Measurements from ENCODE around the gene RAB41. TPM values are rescaled to one million over a fixed set of nuclear protein-coding genes. Genes with fewer than 3 reads are reported as not detected.
A peak's percentile ranks its signal among the peaks of the same experiment; 100 is the strongest.

RAB41 gene
- total and polyA plus RNA-seq, 5 donors from 2014 or later = 0.37 TPM; not detected in 4

DNA sequence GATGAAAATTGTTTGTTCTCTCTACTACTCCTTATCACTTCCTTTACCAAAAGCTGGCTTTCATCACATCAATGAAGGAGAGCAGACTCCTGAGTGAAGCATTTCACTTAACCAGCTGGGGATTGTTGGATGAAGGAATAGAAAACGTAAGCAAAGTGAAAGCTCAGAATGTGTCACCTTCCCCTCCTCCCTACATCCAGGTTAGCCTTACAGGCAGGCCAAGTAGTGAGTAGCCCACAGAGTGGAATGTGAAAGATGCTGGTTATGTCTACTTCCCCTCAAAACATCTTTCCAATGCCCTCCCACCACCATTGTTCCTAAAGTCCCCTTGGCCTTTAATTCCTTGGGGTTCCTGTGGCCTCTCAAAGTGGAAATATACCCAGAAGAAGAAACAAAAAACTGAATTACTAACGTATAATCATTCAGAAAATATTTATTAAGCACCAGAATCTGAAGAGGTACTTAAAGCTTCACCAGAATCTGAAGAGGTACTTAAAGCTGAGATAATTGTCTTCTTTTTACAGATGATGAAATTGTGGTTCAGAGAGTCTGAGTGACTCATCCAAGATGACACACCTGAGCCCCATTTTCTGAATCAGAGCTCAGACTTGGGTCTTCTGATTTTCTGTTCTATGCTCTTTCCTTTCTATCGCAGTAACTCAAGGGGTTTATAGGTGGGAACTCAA lies 28.5 kb upstream of the RAB41 start:
- no peak for ATAC-seq (ENCODE audit: low read depth in 2 of 2)
- Histone ChIP-seq H3K9me3 (ENCODE audit: control insufficient read depth in 2 of 2, low read length in 2 of 2) (no peaks in the 10 kb centered on the region), H3K27me3 (ENCODE audit: control insufficient read depth, insufficient read depth, low read length) (no peaks in the 10 kb centered on the region), H3K27ac (ENCODE audit: insufficient read depth, low read length, poor library complexity, severe bottlenecking) (no peak overlapping the region), H3K36me3 (ENCODE audit: control insufficient read depth, insufficient read depth, low read length) (no peaks in the 10 kb centered on the region), H3K4me3 (ENCODE audit: low read depth, low read length) (no peak overlapping the region), H3K4me1 (ENCODE audit: control insufficient read depth, insufficient read depth, low read length, poor library complexity, severe bottlenecking) (no peaks in the 10 kb centered on the region)
- no peak for DNase-seq
- H3K27me3 Mint-ChIP-seq = no peaks in the 10 kb centered on the region
- no peaks in the 10 kb centered on the region for H3K36me3 Mint-ChIP-seq
- no peak overlapping the region for H3K4me3 Mint-ChIP-seq
- H3K4me1 Mint-ChIP-seq = no peaks in the 10 kb centered on the region
- no peak overlapping the region for H3K27ac Mint-ChIP-seq
- H3K9me3 Mint-ChIP-seq = peaks cover 0 to 2% (median 0%) of the 10 kb centered on the region in 7 donors

DNA sequence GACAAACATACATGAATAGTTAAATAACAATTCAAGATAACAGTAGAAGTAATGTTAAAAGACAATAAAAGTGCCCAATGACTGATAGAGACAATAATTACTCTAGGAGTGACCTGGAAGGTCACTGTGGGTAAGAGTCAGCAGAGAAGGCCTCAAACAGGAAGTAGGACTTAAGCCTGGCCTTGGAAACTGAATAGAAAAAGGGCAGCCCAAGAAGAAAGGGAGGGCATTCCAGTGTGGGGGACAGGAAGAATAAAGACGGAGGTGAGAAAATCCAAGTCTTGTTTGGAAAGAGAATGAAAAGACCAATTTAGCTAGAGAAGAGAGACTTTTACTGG lies 27.9 kb upstream of the RAB41 start:
- H3K36me3 ChIP-seq (ENCODE audit: control insufficient read depth, insufficient read depth, low read length) = no peaks in the 10 kb centered on the region
- H3K9me3 ChIP-seq (ENCODE audit: control insufficient read depth in 2 of 2, low read length in 2 of 2) = no peaks in the 10 kb centered on the region
- H3K4me1 Mint-ChIP-seq = no peaks in the 10 kb centered on the region
- H3K36me3 Mint-ChIP-seq = no peaks in the 10 kb centered on the region
- DNase-seq (no peak), ATAC-seq (ENCODE audit: low read depth in 2 of 2) (no peak)
- H3K4me1 ChIP-seq (ENCODE audit: control insufficient read depth, insufficient read depth, low read length, poor library complexity, severe bottlenecking) = no peaks in the 10 kb centered on the region
- H3K27ac Mint-ChIP-seq = no peak overlapping the region
- H3K9me3 Mint-ChIP-seq = peaks cover 0 to 2% (median 0%) of the 10 kb centered on the region in 7 donors
- H3K27me3 Mint-ChIP-seq = no peaks in the 10 kb centered on the region
- H3K27me3 ChIP-seq (ENCODE audit: control insufficient read depth, insufficient read depth, low read length) = no peaks in the 10 kb centered on the region
- H3K27ac ChIP-seq (ENCODE audit: insufficient read depth, low read length, poor library complexity, severe bottlenecking) = no peak overlapping the region
- no peak overlapping the region for H3K4me3 ChIP-seq (ENCODE audit: low read depth, low read length)
- no peak overlapping the region for H3K4me3 Mint-ChIP-seq

GRCh38 chrX:70254909-70255308 lies 27.1 kb upstream of the RAB41 start:
- Histone ChIP-seq H3K36me3 (ENCODE audit: control insufficient read depth, insufficient read depth, low read length) (no peaks in the 10 kb centered on the region), H3K27me3 (ENCODE audit: control insufficient read depth, insufficient read depth, low read length) (no peaks in the 10 kb centered on the region), H3K9me3 (ENCODE audit: control insufficient read depth in 2 of 2, low read length in 2 of 2) (no peaks in the 10 kb centered on the region), H3K4me3 (ENCODE audit: low read depth, low read length) (no peak overlapping the region), H3K27ac (ENCODE audit: insufficient read depth, low read length, poor library complexity, severe bottlenecking) (no peak overlapping the region), H3K4me1 (ENCODE audit: control insufficient read depth, insufficient read depth, low read length, poor library complexity, severe bottlenecking) (no peaks in the 10 kb centered on the region)
- Mint-ChIP-seq H3K36me3 (no peaks in the 10 kb centered on the region), H3K27ac (no peak overlapping the region), H3K9me3 (peaks cover 0 to 1% (median 0%) of the 10 kb centered on the region in 7 donors), H3K27me3 (no peaks in the 10 kb centered on the region), H3K4me1 (no peaks in the 10 kb centered on the region), H3K4me3 (no peak overlapping the region)
- ATAC-seq (ENCODE audit: low read depth in 2 of 2) = no peak
- no peak for DNase-seq

DNA sequence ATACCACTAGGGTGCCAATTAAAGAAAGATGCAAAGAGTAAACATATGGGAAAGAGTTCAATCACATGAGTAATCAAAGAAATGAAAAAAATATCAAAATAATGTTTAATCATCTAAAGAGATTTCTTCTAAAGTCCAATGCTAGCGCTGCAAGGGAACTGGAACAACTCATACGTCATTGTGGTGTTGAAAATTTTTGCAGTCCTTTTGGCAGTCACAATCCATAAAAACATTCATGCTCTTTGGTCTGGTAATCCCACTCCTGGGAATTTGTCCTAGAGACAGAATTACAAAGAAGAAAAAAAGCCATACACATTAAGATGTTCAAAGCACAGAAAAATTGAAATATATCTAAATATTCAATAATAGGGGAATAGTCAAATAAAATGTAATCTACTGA lies 26.5 kb upstream of the RAB41 start:
- Mint-ChIP-seq H3K27ac (no peak overlapping the region), H3K27me3 (no peaks in the 10 kb centered on the region), H3K9me3 (peaks cover 0 to 1% (median 0%) of the 10 kb centered on the region in 7 donors), H3K4me3 (no peak overlapping the region), H3K36me3 (no peaks in the 10 kb centered on the region), H3K4me1 (no peaks in the 10 kb centered on the region)
- no peak for DNase-seq
- no peaks in the 10 kb centered on the region for H3K27me3 ChIP-seq (ENCODE audit: control insufficient read depth, insufficient read depth, low read length)
- no peak for ATAC-seq (ENCODE audit: low read depth in 2 of 2)
- H3K4me1 ChIP-seq (ENCODE audit: control insufficient read depth, insufficient read depth, low read length, poor library complexity, severe bottlenecking) = no peaks in the 10 kb centered on the region
- no peaks in the 10 kb centered on the region for H3K9me3 ChIP-seq (ENCODE audit: control insufficient read depth in 2 of 2, low read length in 2 of 2)
- H3K36me3 ChIP-seq (ENCODE audit: control insufficient read depth, insufficient read depth, low read length) = no peaks in the 10 kb centered on the region
- H3K27ac ChIP-seq (ENCODE audit: insufficient read depth, low read length, poor library complexity, severe bottlenecking) = no peak overlapping the region
- H3K4me3 ChIP-seq (ENCODE audit: low read depth, low read length) = no peak overlapping the region

GRCh38 chrX:70257423-70258288 lies 24.3 kb upstream of the RAB41 start:
- no peak overlapping the region for H3K4me3 Mint-ChIP-seq
- no peak overlapping the region for H3K27ac Mint-ChIP-seq
- H3K27me3 Mint-ChIP-seq = no peaks in the 10 kb centered on the region

GRCh38 chrX:70260104-70260503 lies 21.9 kb upstream of the RAB41 start, which contains the start of gene P2RY4:
P2RY4 (minus strand) TSS chrX:70260204; CDS start chrX:70259624, 580 bp downstream.
- H3K4me3 Mint-ChIP-seq = no peak within 1 kb of the TSS
- no peak for DNase-seq
- H3K9me3 Mint-ChIP-seq = peaks cover 0 to 1% (median 0%) of the 10 kb centered on the region in 7 donors
- no peaks in the 10 kb centered on the region for H3K27me3 Mint-ChIP-seq
- no peaks in the 10 kb centered on the region for H3K4me1 ChIP-seq (ENCODE audit: control insufficient read depth, insufficient read depth, low read length, poor library complexity, severe bottlenecking)
- no peak within 1 kb of the TSS for H3K4me3 ChIP-seq (ENCODE audit: low read depth, low read length)
- H3K27me3 ChIP-seq (ENCODE audit: control insufficient read depth, insufficient read depth, low read length) = no peaks in the 10 kb centered on the region
- H3K4me1 Mint-ChIP-seq = no peaks in the 10 kb centered on the region
- ATAC-seq (ENCODE audit: low read depth in 2 of 2) = no peak
- no peak within 1 kb of the TSS for H3K27ac Mint-ChIP-seq
- H3K36me3 Mint-ChIP-seq = no peaks in the 10 kb centered on the region
- no peaks in the 10 kb centered on the region for H3K36me3 ChIP-seq (ENCODE audit: control insufficient read depth, insufficient read depth, low read length)
- no peaks in the 10 kb centered on the region for H3K9me3 ChIP-seq (ENCODE audit: control insufficient read depth in 2 of 2, low read length in 2 of 2)
- no peak within 1 kb of the TSS for H3K27ac ChIP-seq (ENCODE audit: insufficient read depth, low read length, poor library complexity, severe bottlenecking)

More at GRCh38 chrX:70257423-70258288, 24.3 kb upstream of the RAB41 start:
- DNase-seq = no peak
- no peaks in the 10 kb centered on the region for H3K4me1 ChIP-seq (ENCODE audit: control insufficient read depth, insufficient read depth, low read length, poor library complexity, severe bottlenecking)
- no peaks in the 10 kb centered on the region for H3K9me3 ChIP-seq (ENCODE audit: control insufficient read depth in 2 of 2, low read length in 2 of 2)
- no peak overlapping the region for H3K27ac ChIP-seq (ENCODE audit: insufficient read depth, low read length, poor library complexity, severe bottlenecking)
- H3K27me3 ChIP-seq (ENCODE audit: control insufficient read depth, insufficient read depth, low read length) = no peaks in the 10 kb centered on the region
- H3K36me3 Mint-ChIP-seq = no peaks in the 10 kb centered on the region
- peaks cover 0 to 1% (median 0%) of the 10 kb centered on the region in 7 donors for H3K9me3 Mint-ChIP-seq
- H3K4me3 ChIP-seq (ENCODE audit: low read depth, low read length) = no peak overlapping the region
- no peaks in the 10 kb centered on the region for H3K36me3 ChIP-seq (ENCODE audit: control insufficient read depth, insufficient read depth, low read length)
- H3K4me1 Mint-ChIP-seq = no peaks in the 10 kb centered on the region
- no peak for ATAC-seq (ENCODE audit: low read depth in 2 of 2)

DNA sequence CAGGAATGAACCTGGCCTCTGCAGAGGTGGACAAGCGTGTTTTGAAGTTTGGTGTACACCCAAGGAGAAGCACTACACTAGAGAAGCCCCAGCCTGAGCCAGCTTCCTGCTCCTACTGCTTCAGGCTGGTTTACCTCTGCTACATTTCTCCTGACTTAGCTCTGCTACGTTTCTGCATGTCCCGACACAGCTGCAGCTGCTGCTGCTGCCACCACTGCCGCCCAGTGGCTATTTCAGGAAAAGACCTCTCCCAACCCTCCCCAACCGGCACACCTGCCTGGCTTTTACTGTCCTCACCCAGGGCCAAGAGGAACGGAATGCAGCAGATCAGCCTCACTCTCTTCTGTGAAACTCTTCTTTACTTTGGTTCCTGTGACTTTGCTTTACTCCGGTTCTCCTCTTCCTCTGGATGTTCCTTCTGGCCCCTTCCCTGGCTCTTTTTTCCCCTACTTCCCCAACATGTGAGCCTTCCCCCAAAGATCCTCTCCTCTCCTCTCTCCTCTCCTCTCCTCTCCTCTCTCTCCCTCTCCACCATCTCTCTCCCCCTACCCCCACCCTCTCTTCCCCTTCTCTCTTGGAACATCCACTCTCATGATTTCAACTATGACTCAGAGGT lies 18.9 kb upstream of the RAB41 start:
- Mint-ChIP-seq H3K27ac (no peak overlapping the region), H3K9me3 (peaks cover 0 to 1% (median 0%) of the 10 kb centered on the region in 7 donors), H3K4me3 (no peak overlapping the region), H3K4me1 (no peaks in the 10 kb centered on the region), H3K27me3 (no peaks in the 10 kb centered on the region), H3K36me3 (no peaks in the 10 kb centered on the region)
- Histone ChIP-seq H3K4me1 (ENCODE audit: control insufficient read depth, insufficient read depth, low read length, poor library complexity, severe bottlenecking) (no peaks in the 10 kb centered on the region), H3K4me3 (ENCODE audit: low read depth, low read length) (no peak overlapping the region), H3K9me3 (ENCODE audit: control insufficient read depth in 2 of 2, low read length in 2 of 2) (no peaks in the 10 kb centered on the region), H3K27me3 (ENCODE audit: control insufficient read depth, insufficient read depth, low read length) (no peaks in the 10 kb centered on the region), H3K36me3 (ENCODE audit: control insufficient read depth, insufficient read depth, low read length) (no peaks in the 10 kb centered on the region), H3K27ac (ENCODE audit: insufficient read depth, low read length, poor library complexity, severe bottlenecking) (no peak overlapping the region)
- ATAC-seq (ENCODE audit: low read depth in 2 of 2) (no peak), DNase-seq (peak in 2 of 3 donors; percentile 4 to 43)

Data from CD4-positive, CD25-positive, alpha-beta regulatory T cell (primary cell).